Body of pancreas (tissue), 4 donors: ENCODE measurements around the gene GRM1.

Source experiments
- POLR2A ChIP-seq, 3 donors: fragments of 450-650 bp; IDR thresholded peaks; one replicate each; pipeline ENCODE4 v1.6.1; 2016; ENCODE audit warnings: antibody characterized with exemption in 3 of 3, mild to moderate bottlenecking in 2 of 3
- TF ChIP-seq, protein P1 (sequence below), 7 experiments: fragments of 450-650 bp in 4 of 7; fragments of 200-600 bp in 3 of 7; sonication (generic) in 3 of 7; IDR thresholded peaks; one replicate each; pipeline ENCODE4 v1.5.1; 2016 to 2019; ENCODE audit warnings: antibody characterized with exemption in 7 of 7

GRCh38 chr6:146267946-146268345 lies 239.1 kb downstream of the GRM1 start:
- TF ChIP-seq, protein P1, sequence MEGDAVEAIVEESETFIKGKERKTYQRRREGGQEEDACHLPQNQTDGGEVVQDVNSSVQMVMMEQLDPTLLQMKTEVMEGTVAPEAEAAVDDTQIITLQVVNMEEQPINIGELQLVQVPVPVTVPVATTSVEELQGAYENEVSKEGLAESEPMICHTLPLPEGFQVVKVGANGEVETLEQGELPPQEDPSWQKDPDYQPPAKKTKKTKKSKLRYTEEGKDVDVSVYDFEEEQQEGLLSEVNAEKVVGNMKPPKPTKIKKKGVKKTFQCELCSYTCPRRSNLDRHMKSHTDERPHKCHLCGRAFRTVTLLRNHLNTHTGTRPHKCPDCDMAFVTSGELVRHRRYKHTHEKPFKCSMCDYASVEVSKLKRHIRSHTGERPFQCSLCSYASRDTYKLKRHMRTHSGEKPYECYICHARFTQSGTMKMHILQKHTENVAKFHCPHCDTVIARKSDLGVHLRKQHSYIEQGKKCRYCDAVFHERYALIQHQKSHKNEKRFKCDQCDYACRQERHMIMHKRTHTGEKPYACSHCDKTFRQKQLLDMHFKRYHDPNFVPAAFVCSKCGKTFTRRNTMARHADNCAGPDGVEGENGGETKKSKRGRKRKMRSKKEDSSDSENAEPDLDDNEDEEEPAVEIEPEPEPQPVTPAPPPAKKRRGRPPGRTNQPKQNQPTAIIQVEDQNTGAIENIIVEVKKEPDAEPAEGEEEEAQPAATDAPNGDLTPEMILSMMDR (IDR thresholded peaks at IDR 0.05), result no peak
- no peak for TF ChIP-seq POLR2A (IDR thresholded peaks at IDR 0.05)
